GM21786 (cell line): ENCODE data around the gene NAA25.
"Not testable (repeated sequence)": the region's sequence is repeated elsewhere in the genome, so short reads cannot be mapped to it uniquely, and the experiment has no call there.

ENCODE experiments used
- ATAC-seq: cut with Tn5 transposase; IDR thresholded peaks from one replicate; pipeline ENCODE4 v1.9.1; 2021; ENCODE audit not compliant: unreplicated experiment

Gene NAA25

DNA sequence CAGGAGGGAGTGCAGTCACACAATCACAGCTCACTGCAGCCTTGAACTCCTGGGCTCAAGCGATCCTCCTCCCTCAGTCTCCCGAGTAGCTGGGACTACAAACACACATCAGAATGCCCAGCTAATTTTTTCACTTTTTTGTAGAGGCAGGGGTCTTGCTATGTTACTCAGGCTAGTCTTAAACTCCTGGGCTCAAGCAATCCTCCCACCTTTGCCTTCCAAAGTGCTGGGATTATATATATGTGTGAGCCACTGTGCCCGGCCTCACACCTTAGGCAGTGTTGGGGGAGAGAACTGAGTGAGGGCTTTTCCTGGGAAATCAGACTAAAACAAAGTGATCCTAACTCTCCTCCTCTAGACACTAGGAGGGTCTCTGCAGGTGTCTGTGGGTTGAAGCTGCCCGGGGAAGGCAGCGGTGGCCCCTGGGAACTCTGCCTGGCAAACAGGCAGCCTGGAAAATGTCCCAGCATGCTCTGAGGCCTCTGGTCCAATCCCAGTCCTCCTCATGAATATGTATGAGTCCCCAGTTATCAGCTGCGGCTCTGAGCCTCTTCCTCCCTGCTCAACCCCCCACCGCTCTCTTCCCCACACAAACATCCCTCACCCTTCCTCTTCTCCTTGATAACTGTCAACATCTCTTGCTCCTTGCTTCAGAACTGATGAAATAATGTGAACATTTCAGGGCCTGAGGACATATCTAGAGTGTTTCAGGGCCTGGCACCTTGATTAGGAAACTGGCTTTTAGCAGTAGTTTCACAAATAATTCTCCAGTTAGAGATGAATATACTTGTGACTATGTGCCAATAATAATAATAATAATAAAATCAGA lies 7.9 kb upstream of the NAA25 start:
- no peak for ATAC-seq

DNA sequence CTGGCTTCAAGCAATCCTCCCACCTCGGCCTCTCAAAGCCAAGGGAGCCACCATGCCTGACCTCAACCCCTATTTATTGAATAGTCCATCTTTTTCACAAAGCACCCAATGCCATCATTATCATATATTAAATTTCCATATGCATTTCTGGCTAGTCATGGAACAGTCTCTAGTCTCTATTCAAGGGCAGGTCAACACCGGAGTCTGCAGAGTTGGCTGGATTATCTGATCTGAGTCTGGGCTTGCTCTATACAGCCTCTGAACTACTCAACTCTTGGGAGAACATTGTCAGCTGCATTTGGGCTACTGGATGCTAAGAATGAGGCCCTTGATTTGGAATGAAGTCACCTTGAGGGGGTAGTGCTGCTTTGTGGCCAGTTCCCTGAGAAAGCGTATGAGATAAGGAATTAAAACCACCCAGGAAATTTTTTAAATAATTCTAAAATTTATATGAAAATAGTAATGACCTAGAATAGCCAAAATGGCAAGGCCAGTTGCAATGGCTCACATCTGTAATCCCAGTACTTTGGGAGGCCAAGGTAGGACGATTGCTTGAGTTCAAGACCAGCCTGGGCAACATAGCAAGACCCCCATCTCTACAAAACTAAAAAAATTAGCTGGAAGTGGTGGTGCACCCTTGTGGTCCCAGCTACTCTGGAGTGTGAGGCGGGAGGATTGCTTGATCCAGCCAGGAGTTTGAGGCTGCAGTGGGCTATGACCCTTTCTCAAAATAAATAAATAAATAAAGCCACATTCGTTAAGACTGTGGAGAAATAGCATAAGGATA lies 6.9 kb upstream of the NAA25 start:
- ATAC-seq, result no peak

DNA sequence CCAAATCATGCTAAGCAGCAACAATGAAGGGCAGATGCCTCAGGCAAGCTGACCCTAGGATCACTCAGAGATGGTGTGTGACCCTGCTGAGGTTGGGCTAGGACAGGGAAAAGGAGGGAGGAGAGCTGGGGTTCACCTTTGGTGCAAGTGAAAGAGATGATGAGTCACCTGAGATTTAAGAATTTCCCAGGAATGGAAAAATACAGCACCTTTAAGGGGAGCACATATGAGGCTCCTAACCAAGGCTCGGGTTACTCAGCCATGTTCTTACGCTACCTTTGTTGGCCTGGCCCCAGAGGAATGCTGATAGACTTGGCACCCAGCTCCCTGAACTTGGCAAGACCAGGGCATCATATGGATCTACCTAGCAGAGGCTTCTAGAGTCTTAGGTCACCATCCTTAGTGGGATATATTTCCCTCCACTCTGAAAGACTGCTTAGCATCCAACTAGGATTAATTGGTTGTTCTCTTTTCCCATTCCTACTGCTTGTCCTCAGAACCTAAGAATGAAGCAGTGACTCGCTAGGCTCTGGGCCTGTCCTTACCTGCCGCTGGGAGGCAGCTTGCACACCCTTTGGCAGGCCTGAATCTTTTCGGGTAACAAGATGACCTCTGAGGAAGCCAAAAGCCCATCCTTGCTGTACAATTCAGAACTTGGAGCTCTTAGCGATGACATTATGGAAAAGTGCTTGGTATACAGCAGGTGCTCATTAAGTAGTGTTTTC lies 4.0 kb upstream of the NAA25 start:
- no peak for ATAC-seq

DNA sequence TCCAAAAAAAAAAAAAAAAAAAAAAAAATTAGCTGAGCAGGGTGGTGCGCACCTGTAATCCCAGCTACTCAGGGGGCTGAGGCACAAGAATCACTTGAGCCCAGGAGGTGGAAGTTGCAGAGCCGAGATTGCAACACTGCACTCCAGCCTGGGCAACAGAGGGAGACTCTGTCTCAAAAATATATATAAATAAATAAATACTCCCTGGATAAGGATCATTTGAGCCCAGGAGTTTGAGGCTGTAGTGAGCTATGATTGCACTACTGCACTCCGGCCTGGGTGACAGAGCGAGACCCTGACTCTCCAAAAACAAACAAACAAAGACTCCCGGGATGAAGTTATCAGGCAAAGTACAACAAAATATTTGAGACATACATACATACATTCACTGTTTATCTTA lies 3.3 kb upstream of the NAA25 start:
- ATAC-seq, result no peak

DNA sequence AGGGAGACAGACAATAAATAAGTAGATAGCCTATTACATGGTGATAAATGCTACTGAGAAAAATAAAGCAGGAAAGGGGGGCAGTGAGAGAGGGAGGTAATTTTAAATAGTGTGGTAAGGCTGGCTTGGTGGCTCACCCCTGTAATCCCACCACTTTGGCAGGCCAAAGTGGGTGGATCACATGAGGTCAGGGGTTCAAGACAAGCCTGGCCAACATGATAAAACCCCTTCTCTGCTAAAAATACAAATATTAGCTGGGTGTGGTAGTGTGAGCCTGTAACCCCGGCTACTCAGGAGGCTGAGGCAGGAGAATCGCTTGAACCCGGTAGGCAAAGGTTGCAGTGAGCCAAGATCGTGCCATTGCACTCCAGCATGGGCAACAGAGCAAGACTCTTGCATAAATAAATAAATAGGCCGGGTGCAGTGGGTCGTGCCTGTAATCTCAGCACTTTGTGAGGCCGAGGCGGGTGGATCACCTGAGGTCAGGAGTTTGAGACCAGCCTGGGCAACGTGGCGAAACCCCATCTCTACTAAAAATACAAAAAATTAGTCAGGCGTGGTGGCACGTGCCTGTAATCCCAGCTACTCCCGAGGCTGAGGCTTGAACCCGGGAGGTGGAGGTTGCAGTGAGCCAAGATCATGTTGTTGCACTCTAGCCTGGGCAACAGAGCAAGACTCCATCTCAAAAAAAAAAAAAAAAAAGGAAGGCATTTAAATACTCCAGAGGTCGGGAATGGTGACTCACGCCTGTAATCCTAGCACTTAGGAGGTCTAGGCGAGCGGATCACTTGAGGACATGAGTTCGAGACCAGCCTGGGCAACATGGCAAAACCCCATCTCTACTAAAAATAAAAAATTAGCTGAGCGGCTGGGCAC lies 2.4 kb upstream of the NAA25 start:
- not testable (repeated sequence) for ATAC-seq

DNA sequence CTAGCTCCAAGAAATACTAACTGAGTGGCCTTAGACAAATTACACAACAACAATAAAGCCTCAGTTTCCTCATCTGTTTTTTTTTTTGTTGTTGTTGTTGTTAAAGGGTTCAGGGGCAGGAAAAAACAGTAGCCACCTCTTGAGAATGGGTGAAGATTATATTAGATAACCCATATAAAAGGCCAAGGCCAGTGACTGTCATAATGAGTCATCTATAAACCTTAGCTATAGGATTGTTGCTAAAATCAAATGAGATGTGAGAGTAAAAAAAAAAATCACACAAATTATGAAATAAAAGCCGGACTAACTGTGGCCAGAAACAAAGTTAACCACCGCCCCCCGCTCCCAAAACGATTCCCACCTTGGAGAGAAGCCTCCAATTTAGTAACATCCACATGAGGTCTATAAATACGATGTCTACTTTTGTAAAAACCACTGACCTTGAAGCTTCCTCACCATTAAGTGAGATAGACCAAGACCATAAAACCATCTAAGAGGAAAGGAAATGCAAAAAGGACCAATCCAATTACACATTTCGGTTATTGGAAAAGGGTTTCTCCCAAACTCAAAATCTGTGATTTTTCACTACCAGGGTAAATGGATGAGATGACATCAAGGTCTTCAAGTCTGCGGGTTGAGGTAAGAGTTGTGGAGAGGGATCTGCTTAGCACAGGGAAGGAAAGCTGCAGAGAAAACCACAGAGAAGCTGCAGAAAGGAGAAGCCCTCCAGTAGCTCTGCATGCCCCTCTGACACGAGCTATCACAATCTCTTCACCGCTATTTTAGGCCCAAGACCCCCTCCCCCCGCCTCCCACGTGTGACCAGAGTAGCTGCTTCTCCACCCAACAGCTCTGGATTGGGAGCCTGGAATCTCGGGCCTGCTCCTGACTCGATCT lies 1.0 kb downstream of the NAA25 start:
- ATAC-seq, result no peak

DNA sequence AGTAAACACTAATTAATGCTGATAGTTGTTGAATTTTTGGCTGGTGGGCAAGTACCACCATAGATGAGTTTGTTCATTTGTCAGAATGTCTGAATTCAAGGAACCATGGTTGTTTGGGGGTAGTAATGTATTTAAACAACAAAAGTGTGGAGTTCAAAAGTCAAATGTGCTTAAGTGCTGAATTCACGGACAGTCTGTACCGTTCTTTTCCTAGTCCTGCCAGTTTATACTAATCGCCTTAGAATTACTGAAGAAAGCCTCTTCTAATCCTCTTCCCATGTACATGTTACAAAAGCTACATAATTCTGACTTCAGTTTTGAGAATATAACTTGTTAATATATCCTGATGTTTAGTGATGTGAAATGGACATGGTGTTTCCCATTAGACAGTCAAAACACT lies 2.7 kb downstream of the NAA25 start:
- ATAC-seq, result no peak

DNA sequence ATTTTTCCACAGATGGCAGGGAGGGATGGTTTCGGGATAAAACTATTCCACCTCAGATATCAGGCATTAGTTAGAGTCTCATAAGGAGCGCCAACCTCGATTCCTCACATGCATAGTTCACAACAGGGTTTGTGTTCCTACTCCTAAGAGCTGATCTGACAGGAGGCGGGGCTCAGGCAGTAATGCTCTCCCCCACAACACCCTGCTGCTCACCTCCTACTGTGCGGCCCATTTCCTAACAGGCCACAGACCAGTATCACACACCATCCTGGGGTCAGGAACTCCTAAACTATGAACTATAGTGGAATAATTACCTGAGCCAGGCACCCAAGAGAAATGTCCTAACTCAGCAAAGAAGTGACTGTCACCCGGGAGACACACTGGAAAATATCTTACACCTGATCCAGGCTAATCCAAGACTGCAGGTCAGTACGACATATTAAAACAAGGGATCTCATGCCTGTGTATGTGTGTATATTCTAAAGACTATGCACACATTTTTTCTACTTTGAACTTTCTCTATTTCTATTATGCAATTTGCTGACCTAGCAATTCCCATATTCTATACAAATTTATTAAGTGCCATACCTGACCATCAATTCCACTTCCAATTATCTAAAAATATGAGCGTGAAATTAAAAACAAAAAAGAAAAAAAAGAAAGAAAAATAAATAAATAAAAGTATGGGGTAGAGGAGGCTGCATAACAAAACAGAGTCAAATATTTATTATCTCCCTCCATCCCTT lies 4.7 kb downstream of the NAA25 start:
- ATAC-seq, result no peak

DNA sequence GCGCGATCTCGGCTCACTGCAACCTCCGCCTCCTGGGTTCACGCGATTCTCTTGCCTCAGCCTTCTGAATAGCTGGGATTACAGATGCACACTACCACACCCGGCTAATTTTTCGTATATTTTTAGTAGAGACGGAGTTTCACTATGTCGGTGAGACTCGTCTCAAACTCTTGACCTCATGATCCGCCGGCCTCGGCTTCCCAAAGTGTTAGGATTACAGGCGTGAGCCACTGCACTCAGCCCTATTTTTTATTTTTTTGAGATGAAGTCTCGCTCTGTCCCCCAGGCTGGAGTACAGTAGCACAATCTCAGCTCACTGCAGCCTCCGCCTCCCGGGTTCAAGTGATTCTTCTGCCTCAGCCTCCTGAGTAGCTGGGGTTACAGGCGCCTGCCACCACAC lies 5.8 kb downstream of the NAA25 start:
- ATAC-seq, result not testable (repeated sequence)

DNA sequence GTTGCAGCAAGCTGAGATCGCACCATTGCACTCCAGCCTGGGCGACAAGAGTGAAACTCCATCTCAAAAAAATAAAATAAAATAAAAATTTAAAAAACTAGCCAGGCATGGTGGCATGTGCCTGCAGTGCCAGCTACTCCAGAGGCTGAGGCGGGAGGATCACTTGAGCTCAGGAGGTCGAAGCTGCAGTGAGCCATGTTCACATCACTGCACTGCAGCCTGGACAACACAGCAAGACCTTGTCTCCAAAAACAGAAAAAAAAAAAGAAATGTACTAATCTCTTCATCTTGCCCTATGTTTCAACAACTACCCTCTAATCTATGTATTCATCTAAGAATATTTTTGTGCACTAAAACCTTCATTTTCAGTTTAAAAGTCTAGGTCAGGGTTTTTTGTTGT lies 6.5 kb downstream of the NAA25 start:
- no peak for ATAC-seq

DNA sequence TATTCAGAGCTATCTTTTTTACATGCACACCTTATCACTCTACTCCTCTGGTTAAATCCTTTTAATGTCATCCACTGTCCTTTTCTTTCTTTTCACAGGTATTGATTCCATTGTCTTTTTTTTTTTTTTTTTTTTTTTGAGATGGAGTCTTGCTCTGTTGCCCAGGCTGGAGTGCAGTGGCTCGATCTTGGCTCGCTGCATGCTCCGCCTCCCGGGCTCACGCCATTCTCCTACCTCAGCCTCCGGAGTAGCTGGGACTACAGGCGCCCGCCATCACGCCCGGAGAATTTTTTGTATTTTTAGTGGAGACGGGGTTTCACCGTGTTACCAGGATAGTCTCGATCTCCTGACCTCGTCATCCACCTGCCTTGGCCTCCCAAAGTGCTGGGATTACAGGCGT lies 8.1 kb downstream of the NAA25 start:
- ATAC-seq, result not testable (repeated sequence)

DNA sequence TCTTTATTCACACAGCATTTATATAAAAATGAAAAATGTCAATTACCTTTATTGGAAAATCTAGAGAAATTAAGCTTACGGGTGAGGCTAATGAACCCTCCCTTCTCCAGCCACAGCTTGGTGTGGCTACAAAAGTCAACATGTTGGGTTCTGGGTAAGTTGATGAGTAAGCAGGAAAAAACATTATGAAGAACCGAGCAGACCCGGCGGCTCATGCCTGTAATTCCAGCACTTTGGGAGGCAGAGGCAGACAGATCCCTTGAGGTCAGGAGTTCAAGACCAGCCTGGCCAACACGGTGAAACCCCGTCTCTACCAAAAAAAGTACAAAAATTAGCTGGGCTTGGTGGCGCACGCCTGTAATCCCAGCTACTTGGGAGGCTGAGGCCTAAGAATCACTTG lies 10.9 kb downstream of the NAA25 start:
- ATAC-seq, result no peak

DNA sequence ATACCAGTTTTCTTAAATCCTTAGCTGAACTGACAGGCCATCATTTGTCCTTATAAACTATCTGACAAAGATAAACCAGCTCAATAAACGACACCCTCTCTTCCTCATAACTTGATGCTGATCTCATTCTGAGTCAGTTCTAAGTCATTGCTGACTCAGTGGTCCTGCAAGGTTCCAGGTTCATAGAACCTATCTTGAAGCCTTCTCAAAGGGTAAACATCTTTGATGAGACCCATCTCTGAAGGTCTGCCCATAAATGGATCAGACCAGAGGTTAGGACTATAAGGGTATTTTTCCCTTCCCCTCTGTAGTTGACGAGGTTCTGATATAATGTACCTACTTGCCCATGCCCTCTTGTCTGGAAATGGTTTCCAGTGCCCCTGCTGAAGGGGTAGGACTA lies 11.9 kb downstream of the NAA25 start:
- no peak for ATAC-seq

DNA sequence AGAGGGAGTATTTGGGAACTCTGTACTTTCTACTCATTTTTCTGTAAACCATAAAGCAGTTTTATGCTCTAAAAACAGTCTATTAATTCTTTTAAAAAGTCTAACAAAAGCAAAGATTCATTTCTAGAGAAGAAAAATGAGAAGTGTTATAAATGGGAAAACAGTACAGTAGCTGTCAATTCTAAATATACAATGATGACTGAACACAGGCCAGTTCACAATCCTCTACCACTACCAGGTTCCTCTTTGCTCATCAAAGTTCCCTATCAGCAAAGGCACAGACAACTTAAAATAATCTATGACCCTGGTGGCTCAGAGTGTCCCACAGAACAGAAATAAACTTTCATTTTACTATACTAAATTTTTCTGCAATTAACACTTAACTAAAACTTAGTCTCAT lies 12.5 kb downstream of the NAA25 start:
- peak; percentile 90 for ATAC-seq

DNA sequence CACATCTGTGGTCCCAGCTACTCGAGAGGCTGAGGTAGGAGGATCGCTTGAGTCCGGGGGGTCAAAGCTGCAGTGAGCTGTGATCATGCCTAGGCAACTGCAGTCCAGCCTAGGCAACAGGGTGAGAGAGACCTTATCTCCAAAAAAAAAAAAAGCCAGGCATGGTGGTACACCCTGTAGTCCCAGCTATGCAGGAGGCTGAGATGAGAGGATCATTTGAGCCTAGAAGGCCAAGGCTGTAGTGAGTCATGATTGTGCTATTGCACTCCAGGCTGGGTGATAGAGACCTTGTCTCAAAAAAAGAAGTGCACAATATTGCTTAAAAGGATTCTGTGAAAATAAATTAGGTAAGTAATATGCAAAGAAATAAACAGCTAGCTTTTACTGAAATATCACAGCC lies 17.0 kb downstream of the NAA25 start:
- no peak for ATAC-seq

DNA sequence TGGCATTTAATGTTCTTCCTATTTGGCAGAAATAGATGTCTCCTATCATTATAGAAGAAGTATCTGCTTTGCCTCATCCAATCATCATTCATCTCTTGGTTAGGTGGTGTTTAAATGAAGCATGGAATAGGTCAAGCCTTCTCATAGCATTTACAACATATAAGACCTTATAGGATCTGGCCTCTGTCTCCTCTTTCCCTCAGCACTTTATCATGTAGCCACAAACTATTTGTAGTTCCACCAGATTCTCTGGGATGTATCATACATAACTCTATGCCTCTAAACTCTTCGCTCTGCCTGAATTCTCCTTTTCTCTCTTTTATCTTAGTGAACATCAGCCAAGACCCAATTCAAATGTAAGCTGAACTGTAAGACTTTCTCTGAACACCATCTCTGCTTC lies 20.7 kb downstream of the NAA25 start:
- ATAC-seq, result no peak

DNA sequence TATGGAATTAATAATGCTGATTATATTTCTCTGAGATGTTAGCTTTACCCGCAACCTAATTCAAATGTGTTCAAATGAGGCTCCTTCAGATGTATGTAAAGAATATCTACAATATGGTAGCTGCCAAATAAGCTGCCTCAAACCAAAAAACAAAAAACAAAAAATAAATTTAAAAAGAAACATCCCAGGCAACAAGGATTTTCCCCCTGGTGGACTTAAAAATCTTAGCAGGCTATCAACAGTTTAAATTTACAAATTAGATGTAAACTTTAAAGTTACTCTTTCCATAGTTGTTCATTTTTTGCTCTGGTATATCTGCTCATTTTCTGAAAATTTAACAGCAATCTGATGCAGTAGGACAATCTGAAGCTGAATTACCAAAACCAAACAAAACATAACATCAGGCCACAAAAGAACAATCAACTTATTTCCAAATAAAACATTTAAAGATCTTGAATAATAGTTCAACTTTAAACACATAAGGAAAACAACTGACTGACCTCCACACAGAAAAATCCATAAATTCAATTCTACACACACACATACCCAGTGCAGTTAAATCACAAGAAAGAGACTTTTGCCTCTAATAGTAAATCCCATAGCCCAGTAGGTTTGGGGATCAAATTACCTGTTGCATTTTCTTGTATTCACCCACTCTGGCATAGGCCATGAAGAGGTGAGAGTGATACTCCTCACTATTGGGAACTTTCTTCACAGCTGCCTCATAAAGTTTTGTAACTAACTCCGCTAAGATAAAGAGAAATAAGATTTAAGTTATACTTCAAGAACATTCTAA lies 21.3 kb downstream of the NAA25 start:
- no peak for ATAC-seq

DNA sequence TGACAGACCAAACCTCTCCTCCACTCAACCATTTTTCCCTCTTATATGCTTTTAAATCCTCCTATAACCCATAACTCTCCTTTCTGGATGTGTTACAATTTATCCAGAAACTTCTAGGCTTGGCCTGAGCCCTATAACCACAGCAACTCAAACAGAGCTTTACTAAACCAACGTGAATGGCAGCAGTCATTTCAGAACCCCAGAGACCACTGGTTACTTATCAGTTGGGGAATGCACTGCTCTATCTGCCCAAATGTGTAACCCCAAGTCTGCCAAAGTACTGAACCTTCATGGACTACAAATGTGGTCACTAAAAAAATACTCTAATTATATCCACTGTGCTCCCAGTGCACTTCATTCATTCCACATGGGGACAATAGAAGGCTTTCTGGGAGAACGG lies 42.0 kb downstream of the NAA25 start:
- ATAC-seq, result no peak
